Hepatocyte (in vitro differentiated cells): ENCODE results near the gene CHAD. TPM values are rescaled to one million over a fixed set of nuclear protein-coding genes. Genes with fewer than 3 reads are reported as not detected.

Experiments used
- DNase-seq: peaks from one replicate; pipeline ENCODE4 v3.0.0-alpha.2; 2016; ENCODE audit warnings: low spot score
- H2AFZ ChIP-seq: fragments of 200-600 bp; sonication (generic); 2 replicates; pipeline ENCODE4 v1.6.0; 2016; ENCODE audit warnings: antibody characterized with exemption, mild to moderate bottlenecking
- H3K27ac ChIP-seq: fragments of 200-600 bp; sonication (generic); 2 replicates; pipeline ENCODE4 v1.5.1; 2016; ENCODE audit warnings: mild to moderate bottlenecking
- H3K27me3 ChIP-seq: fragments of 200-600 bp; sonication (generic); 2 replicates; pipeline ENCODE4 v1.6.1; 2016
- H3K36me3 ChIP-seq: fragments of 200-600 bp; sonication (generic); replicated peaks from 2 replicates; pipeline ENCODE4 v1.5.1; 2016; ENCODE audit warnings: low read depth; ENCODE audit not compliant: insufficient read depth
- H3K4me1 ChIP-seq: fragments of 200-600 bp; sonication (generic); 2 replicates; pipeline ENCODE4 v1.5.1; 2016; ENCODE audit warnings: mild to moderate bottlenecking, moderate library complexity; ENCODE audit not compliant: insufficient read depth
- H3K4me2 ChIP-seq: fragments of 200-600 bp; sonication (generic); 2 replicates; pipeline ENCODE4 v1.6.0; 2016
- H3K4me3 ChIP-seq: fragments of 200-600 bp; sonication (generic); 2 replicates; pipeline ENCODE4 v1.5.1; 2016; ENCODE audit warnings: mild to moderate bottlenecking
- H3K79me2 ChIP-seq: fragments of 200-600 bp; sonication (generic); 2 replicates; pipeline ENCODE4 v1.6.0; 2017; ENCODE audit warnings: mild to moderate bottlenecking
- H3K9me2 ChIP-seq: fragments of 200-600 bp; sonication (generic); replicated peaks from 2 replicates; pipeline ENCODE4 v1.6.0; 2017; ENCODE audit warnings: mild to moderate bottlenecking; ENCODE audit not compliant: insufficient read depth
- H3K9me3 ChIP-seq: fragments of 200-600 bp; sonication (generic); 2 replicates; pipeline ENCODE4 v1.5.1; 2016; ENCODE audit warnings: low read depth, mild to moderate bottlenecking
- H4K20me1 ChIP-seq: fragments of 200-600 bp; sonication (generic); 2 replicates; pipeline ENCODE4 v1.6.0; 2016; ENCODE audit warnings: mild to moderate bottlenecking; ENCODE audit not compliant: insufficient read depth, poor library complexity, severe bottlenecking
- EZH2 ChIP-seq: fragments of 200-600 bp; sonication (generic); IDR thresholded peaks from 2 replicates; pipeline ENCODE4 v1.6.1; 2016; ENCODE audit warnings: antibody characterized with exemption, mild to moderate bottlenecking, borderline replicate concordance
- EZH2phosphoT487 ChIP-seq: fragments of 200-600 bp; sonication (generic); IDR thresholded peaks from one replicate; pipeline ENCODE4 v1.6.1; 2018; ENCODE audit warnings: antibody characterized with exemption, mild to moderate bottlenecking, low read depth, moderate library complexity; ENCODE audit not compliant: unreplicated experiment, severe bottlenecking
- WGBS: methylation state at CpG from one replicate; pipeline ENCODE4 v1.1.6; 2016; ENCODE audit warnings: low lambda C conversion rate; ENCODE audit errors: missing lambda C conversion rate; 5-methylcytosine and 5-hydroxymethylcytosine counted together
- polyA plus RNA-seq: library from polyadenylated mRNA; unstranded; fragments of >200 nt; fragmentation: Nextera tagmentation; extraction: Ambion mirVana; gene quantifications from 2 replicates; pipeline ENCODE4 v1.2.1, GENCODE V29; 2016
- total RNA-seq: library from RNA; depleted of rRNA; stranded (reverse); fragments of >200 nt; gene quantifications from 2 replicates; pipeline ENCODE4 v1.2.3, GENCODE V29; 2014
- TF ChIP-seq, protein P1 (sequence below): fragments of 200-600 bp; sonication (generic); IDR thresholded peaks from 2 replicates; pipeline ENCODE4 v1.5.1; 2016; ENCODE audit warnings: antibody characterized with exemption, mild to moderate bottlenecking; ENCODE audit not compliant: poor library complexity

CHAD gene
- total and polyA plus RNA-seq, 2 experiments from 2014 or later: 0.20 to 1.8 TPM

DNA sequence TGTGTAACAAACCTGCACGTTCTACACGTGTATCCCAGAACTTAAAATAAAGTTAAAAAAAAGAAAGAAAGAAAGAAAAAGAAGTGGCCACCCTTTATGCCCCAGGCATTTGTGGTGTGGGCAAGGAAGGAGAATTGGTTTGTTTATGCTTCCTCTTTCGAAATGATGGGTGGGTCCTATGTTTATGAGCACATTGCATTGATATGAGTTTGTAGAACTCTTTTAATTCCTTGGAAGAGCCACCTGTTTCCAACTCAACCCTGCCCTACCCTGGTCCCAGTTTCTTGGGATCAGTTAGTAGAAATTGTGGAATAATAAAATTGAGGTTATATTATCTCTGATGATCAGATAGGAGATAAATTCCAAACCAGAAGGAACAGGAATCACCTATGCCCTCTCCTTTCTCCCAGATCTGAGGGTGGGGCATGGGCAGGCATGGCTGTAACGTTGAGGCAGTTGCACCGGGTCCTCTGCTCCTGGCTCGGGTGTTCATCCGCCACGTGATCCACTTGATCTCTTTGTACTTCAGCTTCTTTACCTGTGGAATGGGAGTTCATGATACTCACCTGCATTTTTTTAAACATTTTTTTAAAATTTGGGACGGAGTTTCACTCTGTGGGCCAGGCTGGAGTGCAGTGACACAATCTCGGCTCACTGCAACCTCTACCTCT lies 15.9 kb downstream of the CHAD start:
- no peak for DNase-seq
- Histone ChIP-seq H3K27me3 (no peaks in the 10 kb centered on the region), H3K4me2 (no peak overlapping the region), H3K79me2 (peaks cover 13% of the 10 kb centered on the region), H2AFZ (no peak overlapping the region), H3K36me3 (no peaks in the 10 kb centered on the region), H3K9me2 (no peaks in the 10 kb centered on the region), H3K27ac (no peak overlapping the region), H3K9me3 (no peaks in the 10 kb centered on the region), H3K4me1 (no peaks in the 10 kb centered on the region), H3K4me3 (no peak overlapping the region), H4K20me1 (no peaks in the 10 kb centered on the region)
- 86% methylated on average over 10 of the region's 10 CpGs for WGBS
- TF ChIP-seq, protein P1, sequence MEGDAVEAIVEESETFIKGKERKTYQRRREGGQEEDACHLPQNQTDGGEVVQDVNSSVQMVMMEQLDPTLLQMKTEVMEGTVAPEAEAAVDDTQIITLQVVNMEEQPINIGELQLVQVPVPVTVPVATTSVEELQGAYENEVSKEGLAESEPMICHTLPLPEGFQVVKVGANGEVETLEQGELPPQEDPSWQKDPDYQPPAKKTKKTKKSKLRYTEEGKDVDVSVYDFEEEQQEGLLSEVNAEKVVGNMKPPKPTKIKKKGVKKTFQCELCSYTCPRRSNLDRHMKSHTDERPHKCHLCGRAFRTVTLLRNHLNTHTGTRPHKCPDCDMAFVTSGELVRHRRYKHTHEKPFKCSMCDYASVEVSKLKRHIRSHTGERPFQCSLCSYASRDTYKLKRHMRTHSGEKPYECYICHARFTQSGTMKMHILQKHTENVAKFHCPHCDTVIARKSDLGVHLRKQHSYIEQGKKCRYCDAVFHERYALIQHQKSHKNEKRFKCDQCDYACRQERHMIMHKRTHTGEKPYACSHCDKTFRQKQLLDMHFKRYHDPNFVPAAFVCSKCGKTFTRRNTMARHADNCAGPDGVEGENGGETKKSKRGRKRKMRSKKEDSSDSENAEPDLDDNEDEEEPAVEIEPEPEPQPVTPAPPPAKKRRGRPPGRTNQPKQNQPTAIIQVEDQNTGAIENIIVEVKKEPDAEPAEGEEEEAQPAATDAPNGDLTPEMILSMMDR: no peak
- TF ChIP-seq EZH2 (no peak), EZH2phosphoT487 (no peak)

DNA sequence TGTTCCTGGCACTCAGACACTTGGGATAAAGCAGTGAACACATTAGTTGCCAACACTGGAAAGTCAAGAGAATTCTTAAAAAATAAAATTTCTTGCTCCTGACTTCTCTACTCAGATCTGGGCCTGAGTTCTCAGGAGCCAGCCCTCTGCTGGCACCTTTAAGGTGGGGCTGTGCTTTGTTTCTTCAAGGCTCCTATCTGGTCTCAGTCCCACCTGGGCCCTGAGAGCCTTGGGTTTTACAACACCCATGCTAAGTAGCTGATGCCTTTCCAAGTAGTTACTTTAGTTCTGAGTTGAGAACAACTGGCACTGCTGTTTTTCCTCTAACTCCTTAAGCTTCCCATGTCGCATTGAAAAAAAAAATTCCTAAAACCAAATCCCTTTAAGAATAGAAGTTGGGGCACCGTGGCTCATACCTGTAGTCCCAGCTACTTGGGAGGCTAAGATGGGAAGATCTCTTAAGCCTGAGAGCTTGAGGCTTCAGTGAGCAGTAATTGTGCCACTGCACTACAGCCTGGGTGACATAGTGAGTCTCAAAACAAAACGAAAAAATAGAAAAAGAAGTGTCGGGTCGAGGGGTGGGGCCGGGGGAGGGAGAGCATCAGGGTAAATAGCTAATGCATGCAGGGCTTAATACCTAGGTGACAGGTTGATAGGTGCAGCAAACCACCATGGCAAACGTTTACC lies 16.6 kb downstream of the CHAD start:
- Histone ChIP-seq H4K20me1 (no peaks in the 10 kb centered on the region), H2AFZ (no peak overlapping the region), H3K9me3 (no peaks in the 10 kb centered on the region), H3K27ac (no peak overlapping the region), H3K4me2 (no peak overlapping the region), H3K9me2 (no peaks in the 10 kb centered on the region), H3K79me2 (peaks cover 19% of the 10 kb centered on the region), H3K27me3 (no peaks in the 10 kb centered on the region), H3K4me3 (no peak overlapping the region), H3K36me3 (no peaks in the 10 kb centered on the region), H3K4me1 (peaks cover 4% of the 10 kb centered on the region)
- WGBS: 76% methylated on average over 7 of the region's 7 CpGs
- TF ChIP-seq EZH2phosphoT487 (no peak), EZH2 (no peak)
- TF ChIP-seq, protein P1: no peak
- no peak for DNase-seq

DNA sequence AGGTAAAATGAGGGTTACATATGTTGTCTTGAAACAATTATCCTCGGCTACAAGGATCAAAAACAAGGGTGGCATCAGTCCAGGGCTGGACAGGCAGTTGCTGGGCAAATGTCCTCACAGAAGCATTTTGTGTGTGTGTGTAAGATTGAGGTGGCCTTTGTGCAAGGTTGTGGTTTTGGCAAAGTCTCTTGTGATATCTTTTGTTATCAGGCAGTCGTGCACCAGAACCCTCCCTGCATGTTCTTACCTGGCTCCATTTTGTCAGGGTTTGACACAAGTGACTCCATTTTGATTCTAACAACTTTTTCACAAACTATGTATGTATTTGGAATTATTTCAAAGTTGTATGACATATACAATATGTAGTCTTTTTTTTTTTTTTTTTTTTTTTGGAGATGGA lies 20.0 kb downstream of the CHAD start:
- Histone ChIP-seq H3K27ac (peak overlapping the region; percentile 10), H3K9me2 (no peaks in the 10 kb centered on the region), H3K4me3 (no peak overlapping the region), H3K4me2 (no peak overlapping the region), H3K79me2 (peaks cover 28% of the 10 kb centered on the region), H3K36me3 (no peaks in the 10 kb centered on the region), H4K20me1 (no peaks in the 10 kb centered on the region), H3K9me3 (no peaks in the 10 kb centered on the region), H3K27me3 (no peaks in the 10 kb centered on the region), H3K4me1 (peaks cover 27% of the 10 kb centered on the region), H2AFZ (no peak overlapping the region)
- 82% methylated on average over 2 of the region's 2 CpGs for WGBS
- no peak for DNase-seq
- TF ChIP-seq, protein P1: no peak
- TF ChIP-seq EZH2 (no peak), EZH2phosphoT487 (no peak)
